Thyroid gland (tissue), 4 donors: ENCODE data around the gene GRIK4. TPM values are rescaled to one million over a fixed set of nuclear protein-coding genes. Genes with fewer than 3 reads are reported as not detected.

ENCODE experiments used
- DNase-seq, 2 donors: peaks; one replicate each; pipeline ENCODE4 v3.0.0-alpha.2; 2019
- H3K27ac ChIP-seq, 3 donors: fragments of 200-600 bp; sonication (generic); 1 replicate in 2 of 3; 2 replicates in 1 of 3; pipeline ENCODE4 v1.5.1; 2016 to 2019; ENCODE audit warnings: mild to moderate bottlenecking in 1 of 3, moderate library complexity in 1 of 3
- H3K27me3 ChIP-seq: fragments of 200-600 bp; sonication (generic); one replicate; pipeline ENCODE4 v1.5.1; 2019
- H3K36me3 ChIP-seq, 2 donors: fragments of 200-600 bp; sonication (generic); one replicate each; pipeline ENCODE4 v1.5.1; 2016 to 2019
- H3K4me1 ChIP-seq, 2 donors: fragments of 200-600 bp; sonication (generic); one replicate each; pipeline ENCODE4 v1.5.1; 2017 to 2019
- H3K4me3 ChIP-seq, 3 donors: fragments of 200-600 bp; sonication (generic); replicated peaks in 1 of 3; 1 replicate in 2 of 3; 2 replicates in 1 of 3; pipeline ENCODE4 v1.5.1; 2016; ENCODE audit warnings: mild to moderate bottlenecking in 1 of 3
- H3K9me3 ChIP-seq: fragments of 200-600 bp; sonication (generic); one replicate; pipeline ENCODE4 v1.5.1; 2017
- POLR2A ChIP-seq, 2 donors: fragments of 450-650 bp; IDR thresholded peaks; one replicate each; pipeline ENCODE4 v1.6.1; 2017; ENCODE audit warnings: antibody characterized with exemption in 2 of 2, mild to moderate bottlenecking in 2 of 2, moderate library complexity in 1 of 2
- WGBS, 2 donors: methylation state at CpG; one replicate each; pipeline ENCODE4 v1.1.5; 2017; 5-methylcytosine and 5-hydroxymethylcytosine counted together
- intact Hi-C: fragments of 100-400 bp; cut with DNase I; formaldehyde crosslinking; loops from one replicate; pipeline ENCODE4 v1.15.1; 2023
- total RNA-seq, 4 donors: library from RNA; depleted of rRNA; stranded (reverse); fragments of >200 nt; gene quantifications; one replicate each; pipeline ENCODE4 v1.2.3, GENCODE V29; 2016
- TF ChIP-seq, protein P1 (sequence below), 6 experiments: fragments of 200-600 bp in 3 of 6; fragments of 450-650 bp in 3 of 6; sonication (generic) in 3 of 6; IDR thresholded peaks; one replicate each; pipeline ENCODE4 v1.5.1; 2016 to 2019; ENCODE audit warnings: antibody characterized with exemption in 6 of 6, mild to moderate bottlenecking in 2 of 6, inconsistent platforms in 1 of 6, moderate library complexity in 1 of 6

The GRIK4 gene
- total RNA-seq, 4 donors from 2014 or later, result 0.54 to 3.7 (median 0.99) TPM

DNA sequence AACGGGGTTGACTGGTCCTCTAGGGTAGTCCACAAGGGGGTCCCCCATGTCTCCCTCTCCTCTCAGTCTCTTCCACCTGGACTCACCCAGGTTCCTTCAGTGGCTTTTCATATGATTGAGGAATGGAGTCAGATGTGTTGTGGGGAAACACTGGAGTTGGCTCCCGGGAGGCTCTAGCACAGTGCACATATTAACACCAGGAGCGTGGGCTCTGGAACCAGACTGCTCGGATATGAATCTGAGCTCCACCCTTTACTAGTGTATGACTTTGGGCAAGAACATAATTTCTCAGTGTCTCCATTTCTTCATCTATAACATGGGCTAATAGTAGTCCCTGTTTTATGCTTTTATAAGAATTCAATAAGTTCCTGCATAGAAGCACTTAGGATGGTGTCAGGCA, 157.0 kb downstream of the GRIK4 start:
- WGBS, 2 donors, result 77 to 91% methylated on average over 4 of the region's 4 CpGs
- Histone ChIP-seq H3K36me3 (no peaks in the 10 kb centered on the region), H3K9me3 (no peaks in the 10 kb centered on the region), H3K27me3 (no peaks in the 10 kb centered on the region), H3K4me1 (no peaks in the 10 kb centered on the region), H3K4me3 (no peak overlapping the region), H3K27ac (no peak overlapping the region)
- DNase-seq, result no peak
- no peak for TF ChIP-seq POLR2A (IDR thresholded peaks at IDR 0.05)
- TF ChIP-seq, protein P1, sequence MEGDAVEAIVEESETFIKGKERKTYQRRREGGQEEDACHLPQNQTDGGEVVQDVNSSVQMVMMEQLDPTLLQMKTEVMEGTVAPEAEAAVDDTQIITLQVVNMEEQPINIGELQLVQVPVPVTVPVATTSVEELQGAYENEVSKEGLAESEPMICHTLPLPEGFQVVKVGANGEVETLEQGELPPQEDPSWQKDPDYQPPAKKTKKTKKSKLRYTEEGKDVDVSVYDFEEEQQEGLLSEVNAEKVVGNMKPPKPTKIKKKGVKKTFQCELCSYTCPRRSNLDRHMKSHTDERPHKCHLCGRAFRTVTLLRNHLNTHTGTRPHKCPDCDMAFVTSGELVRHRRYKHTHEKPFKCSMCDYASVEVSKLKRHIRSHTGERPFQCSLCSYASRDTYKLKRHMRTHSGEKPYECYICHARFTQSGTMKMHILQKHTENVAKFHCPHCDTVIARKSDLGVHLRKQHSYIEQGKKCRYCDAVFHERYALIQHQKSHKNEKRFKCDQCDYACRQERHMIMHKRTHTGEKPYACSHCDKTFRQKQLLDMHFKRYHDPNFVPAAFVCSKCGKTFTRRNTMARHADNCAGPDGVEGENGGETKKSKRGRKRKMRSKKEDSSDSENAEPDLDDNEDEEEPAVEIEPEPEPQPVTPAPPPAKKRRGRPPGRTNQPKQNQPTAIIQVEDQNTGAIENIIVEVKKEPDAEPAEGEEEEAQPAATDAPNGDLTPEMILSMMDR (IDR thresholded peaks at IDR 0.05), result no peak
- intact Hi-C loops, result no loop called here

DNA sequence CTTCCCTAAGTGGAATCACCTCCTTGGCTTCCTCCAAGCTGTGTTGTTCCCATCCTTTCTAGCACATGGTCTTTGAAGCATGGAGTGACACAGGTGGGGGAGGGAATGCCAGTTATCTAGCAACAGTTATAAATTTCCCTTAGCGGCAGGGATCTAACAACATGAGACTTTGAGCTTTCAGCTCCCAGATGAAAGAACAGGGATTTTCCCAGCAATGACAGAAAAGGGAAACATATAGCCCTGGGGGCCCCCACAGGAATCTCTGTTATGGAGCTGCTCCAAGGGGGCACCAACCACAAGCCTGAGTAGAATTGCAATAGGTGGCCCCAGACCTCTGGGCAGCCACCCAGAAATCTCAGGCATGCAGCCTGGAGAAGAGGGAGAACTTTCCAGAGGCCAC, 163.0 kb downstream of the GRIK4 start:
- TF ChIP-seq, protein P1 (IDR thresholded peaks at IDR 0.05), result no peak
- TF ChIP-seq POLR2A (IDR thresholded peaks at IDR 0.05), result no peak

DNA sequence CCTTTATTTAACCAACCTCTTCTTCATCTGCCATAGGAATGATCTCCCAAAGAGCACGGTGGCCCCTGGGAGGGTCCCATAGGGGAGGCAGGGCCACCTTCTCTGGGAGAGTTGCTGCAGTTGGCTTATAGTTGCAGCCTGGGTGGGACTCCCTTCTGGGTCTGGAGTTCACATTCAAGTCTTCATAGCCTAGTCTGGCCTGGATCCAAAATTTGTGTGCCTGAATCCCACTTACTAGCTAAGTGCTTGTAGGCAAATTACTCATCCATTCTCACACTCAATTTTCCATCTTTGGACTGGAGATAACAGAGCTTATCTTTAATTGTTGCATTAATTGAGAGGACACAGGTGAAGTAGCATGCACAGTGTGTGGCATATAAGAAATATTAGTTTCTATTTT, 163.6 kb downstream of the GRIK4 start:
- no peak for TF ChIP-seq POLR2A (IDR thresholded peaks at IDR 0.05)
- TF ChIP-seq, protein P1 (IDR thresholded peaks at IDR 0.05), result no peak
- WGBS, 2 donors, result 88 to 100% methylated on average over 1 of the region's 1 CpG
- Histone ChIP-seq H3K9me3 (no peaks in the 10 kb centered on the region), H3K4me3 (no peak overlapping the region), H3K27me3 (no peaks in the 10 kb centered on the region), H3K4me1 (peaks cover 0 to 9% of the 10 kb centered on the region in 2 donors), H3K36me3 (no peaks in the 10 kb centered on the region), H3K27ac (peak overlapping the region in 1 of 3 donors; percentile 25)
- peak in 1 of 2 donors; percentile 11 for DNase-seq
- intact Hi-C loops, result no loop called here

More for the DNA sequence above, 163.0 kb downstream of the GRIK4 start:
- no peaks in the 10 kb centered on the region for H3K9me3 ChIP-seq
- intact Hi-C loops, result no loop called here
- peaks cover 0 to 9% of the 10 kb centered on the region in 2 donors for H3K4me1 ChIP-seq
- peak overlapping the region in 1 of 3 donors; percentile 25 for H3K27ac ChIP-seq
- 38 to 59% methylated on average over 1 of the region's 1 CpG for WGBS, 2 donors
- no peaks in the 10 kb centered on the region for H3K36me3 ChIP-seq
- H3K4me3 ChIP-seq, result no peak overlapping the region
- peak; percentile 23 to 38 for DNase-seq
- no peaks in the 10 kb centered on the region for H3K27me3 ChIP-seq

- Histone ChIP-seq H3K4me3 (no peak overlapping the region), H3K36me3 (no peaks in the 10 kb centered on the region), H3K9me3 (no peaks in the 10 kb centered on the region), H3K27me3 (no peaks in the 10 kb centered on the region), H3K27ac (no peak overlapping the region), H3K4me1 (peaks cover 0 to 9% of the 10 kb centered on the region in 2 donors)
- no peak for DNase-seq
- WGBS, 2 donors, result 80 to 94% methylated on average over 6 of the region's 6 CpGs
- intact Hi-C loops, result no loop called here
- TF ChIP-seq POLR2A (IDR thresholded peaks at IDR 0.05), result no peak
- TF ChIP-seq, protein P1 (IDR thresholded peaks at IDR 0.05), result no peak
Measured at GRCh38 chr11:120676991-120677390, 165.4 kb downstream of the GRIK4 start.

GRCh38 chr11:120680322-120680721, 168.8 kb downstream of the GRIK4 start:
- Histone ChIP-seq H3K27ac (no peak overlapping the region), H3K4me3 (no peak overlapping the region), H3K36me3 (no peaks in the 10 kb centered on the region), H3K9me3 (no peaks in the 10 kb centered on the region), H3K27me3 (no peaks in the 10 kb centered on the region), H3K4me1 (no peaks in the 10 kb centered on the region)
- DNase-seq, result no peak
- TF ChIP-seq, protein P1 (IDR thresholded peaks at IDR 0.05), result no peak
- no peak for TF ChIP-seq POLR2A (IDR thresholded peaks at IDR 0.05)
- intact Hi-C loops, result no loop called here
- WGBS, 2 donors, result 96 to 98% methylated on average over 5 of the region's 5 CpGs
